ENCODE results near the gene GNAS. TPM values are rescaled to one million over a fixed set of nuclear protein-coding genes. Genes with fewer than 3 reads are reported as not detected.

The GNAS gene
- total and polyA plus RNA-seq, 10 of the 15 experiments (the other 5 are each of a cell fraction or from before 2014, with no cell fraction given) = 209 to 950 (median 394) TPM

DNA sequence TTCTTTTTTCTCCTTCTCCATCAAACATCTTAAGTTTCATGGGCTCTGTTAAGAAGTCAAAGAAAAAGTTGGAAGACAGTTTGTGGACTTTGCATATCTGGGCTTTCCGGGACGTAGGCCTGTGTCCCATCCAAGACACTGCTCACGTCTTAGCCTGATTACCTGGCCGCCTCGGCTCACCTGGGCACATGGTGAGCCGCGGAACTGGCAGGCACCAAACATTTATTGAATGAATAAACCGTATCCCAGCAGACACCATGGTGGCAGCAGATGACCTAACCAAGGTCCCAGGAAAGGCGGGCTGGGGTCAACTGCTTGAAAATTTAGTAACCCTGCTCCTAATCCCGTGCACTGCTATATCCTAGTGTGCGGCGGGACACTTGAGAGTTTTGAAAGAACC, 35.6 kb downstream of the GNAS start:
- TF ChIP-seq ETV6 (conservative IDR thresholded peaks at IDR 0.05 in 1 of 2, IDR thresholded peaks at IDR 0.05 in 1 of 2; ENCODE audit: borderline replicate concordance in 1 of 2, low read depth in 1 of 2) (no peak), SREBF1 (IDR thresholded peaks at IDR 0.05; ENCODE audit: low read length) (no peak), RELB (IDR thresholded peaks at IDR 0.05; ENCODE audit: low read depth) (no peak)
- H3K79me2 ChIP-seq (ENCODE audit: control insufficient read depth, insufficient read depth, low read length) = peaks cover 30% of the 10 kb centered on the region
- 51% methylated on average over 12 of the region's 12 CpGs for WGBS (ENCODE audit: insufficient coverage, insufficient replicate concordance, low lambda C conversion rate, missing lambda C conversion rate)
- RAD21 ChIA-PET (ENCODE audit: unreplicated experiment) = no interaction called here
- H3K27ac ChIP-seq (ENCODE audit: control insufficient read depth, insufficient read depth) = peak overlapping the region; percentile 59
- peak overlapping the region; percentile 73 for H3K4me3 ChIP-seq
- CTCF ChIA-PET = interaction anchor here (2.0 kb wide), 1 partner anchor 200 kb away, joined by 6 read pairs; no protein-coding TSS in a partner anchor
- no peak for DNase-seq (ENCODE audit: low read depth, low spot score)
- SMC1A ChIA-PET (ENCODE audit: uncharacterized antibody, unreplicated experiment) = no interaction called here
- TSS peak; percentile 71 for BruUV-seq (replicated peaks)
- no peaks in the 10 kb centered on the region for H3K27me3 ChIP-seq (replicated peaks in 1 of 2; ENCODE audit: control insufficient read depth in 2 of 2, insufficient read depth in 2 of 2, low read length in 1 of 2)
- no peak for FAIRE-seq
- peak overlapping the region; percentile 69; the same call in 1 of the 2 replicates for H2AFZ ChIP-seq (ENCODE audit: control insufficient read depth, low read depth, low read length)
- H4K20me1 ChIP-seq (ENCODE audit: control insufficient read depth, insufficient read depth) = no peaks in the 10 kb centered on the region
- H3K4me1 ChIP-seq (ENCODE audit: control insufficient read depth, insufficient read depth, low read length) = peaks cover 16% of the 10 kb centered on the region
- H3K4me2 ChIP-seq (ENCODE audit: control insufficient read depth, insufficient read depth) = peak overlapping the region; percentile 52
- ATAC-seq = no peak
- no peaks in the 10 kb centered on the region for H3K9me3 ChIP-seq (replicated peaks; ENCODE audit: control insufficient read depth, insufficient read depth, low read length)
- H3K36me3 ChIP-seq (ENCODE audit: control insufficient read depth in 2 of 2, insufficient read depth in 2 of 2, low read length in 1 of 2) = no peaks in the 10 kb centered on the region
- POLR2A ChIA-PET = no interaction called here
- intact Hi-C loops (cut with micrococcal nuclease; ENCODE audit: unreplicated experiment) = no loop called here
- in situ Hi-C loops (cut with MboI) = no loop called here
- peak overlapping the region; percentile 63 for H3K9ac ChIP-seq (ENCODE audit: control insufficient read depth, insufficient read depth, low read length)
